Measurements from ENCODE around the gene CCDC134.
"Not testable (repeated sequence)": the region's sequence is repeated elsewhere in the genome, so short reads cannot be mapped to it uniquely, and the experiment has no call there.

Gene CCDC134

DNA sequence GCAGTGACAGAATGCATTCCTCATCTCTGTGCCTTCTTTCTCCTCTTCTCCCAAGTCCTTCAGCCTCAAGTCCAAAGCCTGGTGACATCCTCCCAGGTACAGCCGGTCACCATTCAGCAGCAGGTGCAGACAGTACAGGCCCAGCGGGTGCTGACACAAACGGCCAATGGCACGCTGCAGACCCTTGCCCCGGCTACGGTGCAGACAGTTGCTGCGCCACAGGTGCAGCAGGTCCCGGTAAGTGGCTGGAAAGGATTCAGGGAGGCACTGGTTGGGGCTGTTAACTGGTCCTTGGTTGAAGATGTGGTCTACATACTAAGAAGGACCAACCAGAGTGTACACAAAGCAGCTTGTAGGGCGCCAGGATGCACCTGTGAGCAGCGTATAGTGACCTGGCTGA is 68.1 kb downstream of the CCDC134 start:
- TF ChIP-seq, protein P1, sequence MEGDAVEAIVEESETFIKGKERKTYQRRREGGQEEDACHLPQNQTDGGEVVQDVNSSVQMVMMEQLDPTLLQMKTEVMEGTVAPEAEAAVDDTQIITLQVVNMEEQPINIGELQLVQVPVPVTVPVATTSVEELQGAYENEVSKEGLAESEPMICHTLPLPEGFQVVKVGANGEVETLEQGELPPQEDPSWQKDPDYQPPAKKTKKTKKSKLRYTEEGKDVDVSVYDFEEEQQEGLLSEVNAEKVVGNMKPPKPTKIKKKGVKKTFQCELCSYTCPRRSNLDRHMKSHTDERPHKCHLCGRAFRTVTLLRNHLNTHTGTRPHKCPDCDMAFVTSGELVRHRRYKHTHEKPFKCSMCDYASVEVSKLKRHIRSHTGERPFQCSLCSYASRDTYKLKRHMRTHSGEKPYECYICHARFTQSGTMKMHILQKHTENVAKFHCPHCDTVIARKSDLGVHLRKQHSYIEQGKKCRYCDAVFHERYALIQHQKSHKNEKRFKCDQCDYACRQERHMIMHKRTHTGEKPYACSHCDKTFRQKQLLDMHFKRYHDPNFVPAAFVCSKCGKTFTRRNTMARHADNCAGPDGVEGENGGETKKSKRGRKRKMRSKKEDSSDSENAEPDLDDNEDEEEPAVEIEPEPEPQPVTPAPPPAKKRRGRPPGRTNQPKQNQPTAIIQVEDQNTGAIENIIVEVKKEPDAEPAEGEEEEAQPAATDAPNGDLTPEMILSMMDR (IDR thresholded peaks at IDR 0.05; ENCODE audit: borderline replicate concordance, insufficient read depth, low read depth, low read length): no peak
- no peak overlapping the region for H3K4me3 ChIP-seq (ENCODE audit: low read depth, low read length)

- not testable (repeated sequence) for H3K4me3 ChIP-seq (ENCODE audit: low read depth, low read length)
These were observed 69.6 kb downstream of the CCDC134 start for GRCh38 chr22:41870081-41870480.

GRCh38 chr22:41870786-41871185 is 70.3 kb downstream of the CCDC134 start:
- TF ChIP-seq, protein P1 (IDR thresholded peaks at IDR 0.05; ENCODE audit: borderline replicate concordance, insufficient read depth, low read depth, low read length): no peak
- H3K4me3 ChIP-seq (ENCODE audit: low read depth, low read length): no peak overlapping the region

DNA sequence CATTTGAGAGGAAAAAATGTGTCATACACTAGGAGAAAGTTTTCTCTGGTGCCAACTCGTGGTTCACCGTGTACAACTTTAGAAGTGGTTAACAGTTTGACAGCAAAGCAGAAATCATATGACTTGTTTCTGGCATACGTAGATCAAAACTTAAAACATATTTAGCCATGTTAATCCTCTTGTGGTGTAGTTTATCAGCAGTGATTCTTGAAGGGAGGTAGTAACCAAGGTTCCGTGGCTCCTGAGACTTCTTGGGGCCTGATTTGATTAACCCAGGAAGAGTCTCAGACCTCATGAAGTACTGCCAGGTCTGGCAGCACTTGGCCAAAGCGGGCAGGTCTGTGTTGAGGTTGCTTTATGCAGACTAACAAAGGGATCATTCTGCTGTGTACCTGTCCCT is 72.9 kb downstream of the CCDC134 start:
- TF ChIP-seq, protein P1 (IDR thresholded peaks at IDR 0.05; ENCODE audit: borderline replicate concordance, insufficient read depth, low read depth, low read length): no peak
- no peak overlapping the region for H3K4me3 ChIP-seq (ENCODE audit: low read depth, low read length)

DNA sequence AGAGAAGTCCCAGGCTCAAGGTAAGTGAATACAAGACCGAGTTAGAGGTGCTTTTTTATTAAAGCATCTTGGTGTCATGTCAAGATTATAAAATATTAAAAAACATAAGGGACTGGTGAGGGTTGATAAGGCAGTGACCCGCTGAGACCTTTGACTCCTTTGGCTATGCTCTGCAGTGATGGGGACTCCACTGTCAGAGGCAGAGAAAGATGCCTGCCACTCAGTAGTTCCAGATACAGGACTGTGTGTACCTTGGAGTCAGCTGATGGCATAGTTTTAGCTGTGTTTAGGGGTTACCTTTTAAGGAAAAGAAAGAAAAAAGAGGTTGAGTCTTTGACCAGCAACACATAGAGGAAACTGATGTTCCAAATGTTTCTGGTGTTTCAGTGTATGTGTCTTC is 73.6 kb downstream of the CCDC134 start:
- no peak overlapping the region for H3K4me3 ChIP-seq (ENCODE audit: low read depth, low read length)
- TF ChIP-seq, protein P1 (IDR thresholded peaks at IDR 0.05; ENCODE audit: borderline replicate concordance, insufficient read depth, low read depth, low read length): no peak

- H3K4me3 ChIP-seq (ENCODE audit: low read depth, low read length): no peak overlapping the region
- TF ChIP-seq, protein P1 (IDR thresholded peaks at IDR 0.05; ENCODE audit: borderline replicate concordance, insufficient read depth, low read depth, low read length): no peak
These were observed 75.2 kb downstream of the CCDC134 start for GRCh38 chr22:41875531-41876270.

Data from GM12875 (cell line).